Renal cortical epithelial cell (primary cell): ENCODE measurements around the gene ATP2B1. TPM values are rescaled to one million over a fixed set of nuclear protein-coding genes. Genes with fewer than 3 reads are reported as not detected.

ENCODE experiments used
- DNase-seq: peaks from one replicate; pipeline ENCODE4 v3.0.0-alpha.2; 2011; ENCODE audit warnings: low read depth
- total RNA-seq: library from RNA; depleted of rRNA; stranded (reverse); fragments of >200 nt; gene quantifications from 2 replicates; pipeline ENCODE4 v1.2.3, GENCODE V29; 2014

ATP2B1 gene
- total RNA-seq, 1 donor from 2014 or later, result 117 TPM

GRCh38 chr12:89540586-89540985 lies 168.1 kb downstream of the ATP2B1 start:
- DNase-seq, result no peak

GRCh38 chr12:89539426-89540223 lies 169.0 kb downstream of the ATP2B1 start:
- no peak for DNase-seq

- no peak for DNase-seq
Observed at GRCh38 chr12:89538897-89539296, 169.7 kb downstream of the ATP2B1 start.

Other genes starting within 250 kb of the ATP2B1 start
- gene GALNT4, start 184.0 kb downstream of the ATP2B1 start, total RNA-seq, result 13.8 and 16.0 TPM in 2 replicates
- gene POC1B, start 182.8 kb downstream of the ATP2B1 start, total RNA-seq, result 17.3 and 17.4 TPM in 2 replicates